Measurements from ENCODE around the gene ARHGEF3.

DNA sequence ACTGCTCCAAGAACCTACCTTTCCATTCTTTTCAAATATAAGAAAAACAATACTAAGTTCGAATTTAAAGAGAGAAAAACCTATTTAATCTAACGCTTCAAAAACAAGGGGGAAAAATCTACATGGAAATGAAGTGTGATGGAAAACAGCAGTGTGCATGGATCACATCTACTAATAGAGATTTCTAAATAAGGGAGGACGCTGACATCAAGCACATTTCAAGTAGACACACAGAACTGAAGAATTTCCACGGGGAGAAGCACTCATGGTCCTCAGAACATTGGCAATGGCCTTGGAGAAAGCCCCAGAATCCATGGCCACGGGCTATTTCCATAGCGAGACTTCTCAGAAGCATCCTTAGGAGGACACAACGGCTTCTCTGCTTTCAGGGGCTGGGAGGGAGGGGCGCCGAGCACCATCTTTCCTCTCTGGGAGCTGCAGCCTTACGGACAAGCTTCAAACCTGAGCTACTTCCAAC is 119.7 kb downstream of the ARHGEF3 start:
- no peak for TF ChIP-seq POLR2A (IDR thresholded peaks at IDR 0.05)
- TF ChIP-seq, protein P1, sequence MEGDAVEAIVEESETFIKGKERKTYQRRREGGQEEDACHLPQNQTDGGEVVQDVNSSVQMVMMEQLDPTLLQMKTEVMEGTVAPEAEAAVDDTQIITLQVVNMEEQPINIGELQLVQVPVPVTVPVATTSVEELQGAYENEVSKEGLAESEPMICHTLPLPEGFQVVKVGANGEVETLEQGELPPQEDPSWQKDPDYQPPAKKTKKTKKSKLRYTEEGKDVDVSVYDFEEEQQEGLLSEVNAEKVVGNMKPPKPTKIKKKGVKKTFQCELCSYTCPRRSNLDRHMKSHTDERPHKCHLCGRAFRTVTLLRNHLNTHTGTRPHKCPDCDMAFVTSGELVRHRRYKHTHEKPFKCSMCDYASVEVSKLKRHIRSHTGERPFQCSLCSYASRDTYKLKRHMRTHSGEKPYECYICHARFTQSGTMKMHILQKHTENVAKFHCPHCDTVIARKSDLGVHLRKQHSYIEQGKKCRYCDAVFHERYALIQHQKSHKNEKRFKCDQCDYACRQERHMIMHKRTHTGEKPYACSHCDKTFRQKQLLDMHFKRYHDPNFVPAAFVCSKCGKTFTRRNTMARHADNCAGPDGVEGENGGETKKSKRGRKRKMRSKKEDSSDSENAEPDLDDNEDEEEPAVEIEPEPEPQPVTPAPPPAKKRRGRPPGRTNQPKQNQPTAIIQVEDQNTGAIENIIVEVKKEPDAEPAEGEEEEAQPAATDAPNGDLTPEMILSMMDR (IDR thresholded peaks at IDR 0.05), result no peak

All from lower leg skin (tissue), 3 donors.